GM19099 (cell line): ENCODE results near the gene C6orf132.

Source experiments
- POLR2A ChIP-seq: IDR thresholded peaks from 3 replicates; pipeline ENCODE4 v1.6.1; 2011; ENCODE audit warnings: low read depth; ENCODE audit not compliant: insufficient read length; ENCODE audit errors: extremely low read depth

The C6orf132 gene

GRCh38 chr6:42128460-42129359 lies 13.7 kb downstream of the C6orf132 start:
- no peak for TF ChIP-seq POLR2A

- TF ChIP-seq POLR2A: no peak
Observed at GRCh38 chr6:42125663-42126062, 16.8 kb downstream of the C6orf132 start.

GRCh38 chr6:42125231-42125630 lies 17.2 kb downstream of the C6orf132 start:
- no peak for TF ChIP-seq POLR2A

GRCh38 chr6:42124223-42124836 lies 18.1 kb downstream of the C6orf132 start:
- TF ChIP-seq POLR2A: no peak

GRCh38 chr6:42123379-42124103 lies 18.9 kb downstream of the C6orf132 start:
- no peak for TF ChIP-seq POLR2A

- no peak for TF ChIP-seq POLR2A
Observed at GRCh38 chr6:42120895-42121865, 21.2 kb downstream of the C6orf132 start.

- no peak for TF ChIP-seq POLR2A
Observed at GRCh38 chr6:42118162-42119001, 24.0 kb downstream of the C6orf132 start.

- TF ChIP-seq POLR2A: no peak
Observed at GRCh38 chr6:42117843-42118161, 24.6 kb downstream of the C6orf132 start.

- no peak for TF ChIP-seq POLR2A
Observed at GRCh38 chr6:42113936-42114636, 28.3 kb downstream of the C6orf132 start.

- no peak for TF ChIP-seq POLR2A
Observed at GRCh38 chr6:42112351-42112750, 30.1 kb downstream of the C6orf132 start.

- TF ChIP-seq POLR2A: no peak
Observed at GRCh38 chr6:42110683-42111082, 31.7 kb downstream of the C6orf132 start.

GRCh38 chr6:42108071-42108470 lies 34.3 kb downstream of the C6orf132 start:
- no peak for TF ChIP-seq POLR2A

- no peak for TF ChIP-seq POLR2A
Observed at GRCh38 chr6:42106112-42107023, 36.1 kb downstream of the C6orf132 start.

GRCh38 chr6:42105709-42106108 lies 36.7 kb downstream of the C6orf132 start:
- no peak for TF ChIP-seq POLR2A
